PFSK-1 (cell line): Measurements from ENCODE around the gene MEOX2.

Experiments
- FOXP2 ChIP-seq: optimal IDR thresholded peaks from 2 replicates; pipeline ENCODE3; 2011; ENCODE audit warnings: borderline replicate concordance, control low read depth, inconsistent platforms; ENCODE audit not compliant: insufficient read depth; ENCODE audit errors: extremely low read length, extremely low read depth
- POLR2AphosphoS5 ChIP-seq: IDR thresholded peaks from 2 replicates; pipeline ENCODE4 v1.6.1; 2012; ENCODE audit warnings: low read depth, mild to moderate bottlenecking, control low read depth, low read length, moderate library complexity
- REST ChIP-seq, 2 experiments: IDR thresholded peaks; 2 replicates each; pipeline versions ENCODE4 v1.6.1 to v1.8.0; 2011 to 2012; ENCODE audit warnings: low read depth in 2 of 2, low read length in 2 of 2, control low read depth in 1 of 2, inconsistent platforms in 1 of 2, mild to moderate bottlenecking in 1 of 2, moderate library complexity in 1 of 2; ENCODE audit not compliant: insufficient read depth in 1 of 2
- SIN3A ChIP-seq: IDR thresholded peaks from 2 replicates; pipeline ENCODE4 v1.6.1; 2012; ENCODE audit warnings: mild to moderate bottlenecking, low read length, moderate library complexity, borderline replicate concordance; ENCODE audit not compliant: insufficient read depth
- TAF1 ChIP-seq: IDR thresholded peaks from 2 replicates; pipeline ENCODE4 v1.6.1; 2012; ENCODE audit warnings: low read length, control low read depth, borderline replicate concordance; ENCODE audit not compliant: insufficient read depth

The MEOX2 gene

GRCh38 chr7:15685358-15686294, 857 bp downstream of the MEOX2 start:
- TF ChIP-seq SIN3A (no peak), TAF1 (no peak), FOXP2 (no peak), REST (IDR thresholded peaks at IDR 0.05; ENCODE audit: insufficient read depth in 1 of 2, low read depth in 2 of 2, low read length in 2 of 2) (no peak), POLR2AphosphoS5 (no peak)

GRCh38 chr7:15684871-15685270, 1.6 kb downstream of the MEOX2 start:
- TF ChIP-seq SIN3A = no peak
- no peak for TF ChIP-seq TAF1
- TF ChIP-seq REST (IDR thresholded peaks at IDR 0.05; ENCODE audit: insufficient read depth in 1 of 2, low read depth in 2 of 2, low read length in 2 of 2) = no peak
- TF ChIP-seq FOXP2 = no peak
- TF ChIP-seq POLR2AphosphoS5 = no peak

- no peak for TF ChIP-seq REST (IDR thresholded peaks at IDR 0.05; ENCODE audit: insufficient read depth in 1 of 2, low read depth in 2 of 2, low read length in 2 of 2)
- TF ChIP-seq SIN3A = no peak
- TF ChIP-seq TAF1 = no peak
- no peak for TF ChIP-seq POLR2AphosphoS5
- TF ChIP-seq FOXP2 = no peak
These were observed 2.2 kb downstream of the MEOX2 start for GRCh38 chr7:15684111-15684800.

- TF ChIP-seq REST (IDR thresholded peaks at IDR 0.05; ENCODE audit: insufficient read depth in 1 of 2, low read depth in 2 of 2, low read length in 2 of 2) (no peak), FOXP2 (no peak), SIN3A (no peak), POLR2AphosphoS5 (no peak), TAF1 (no peak)
These were observed 3.7 kb downstream of the MEOX2 start for GRCh38 chr7:15682751-15683245.
